ENCODE results near the gene NPHP4. TPM values are rescaled to one million over a fixed set of nuclear protein-coding genes. Genes with fewer than 3 reads are reported as not detected.

Gene NPHP4
- total RNA-seq, 1 experiment from 2014 or later, result 18.8 TPM

- no peak for ATAC-seq
- no peak overlapping the region for H2AFZ ChIP-seq (ENCODE audit: low read length)
- H3K79me2 ChIP-seq (ENCODE audit: low read length), result no peaks in the 10 kb centered on the region
- POLR2A ChIA-PET (ENCODE audit: unreplicated experiment), result no interaction called here
- DNase-seq, result no peak
- no TSS peak for BruUV-seq (replicated peaks)
- no peak overlapping the region for H3K27ac ChIP-seq (ENCODE audit: low read length)
- H3K4me1 ChIP-seq (ENCODE audit: insufficient read depth, low read length), result no peaks in the 10 kb centered on the region
- CTCF ChIA-PET, result no interaction called here
- no peaks in the 10 kb centered on the region for H3F3A ChIP-seq (ENCODE audit: low read length, unreplicated experiment)
- no peak overlapping the region for H3K4me3 ChIP-seq (ENCODE audit: low read length)
- peaks cover 26% of the 10 kb centered on the region; the same call in 1 of the 2 replicates for H3K36me3 ChIP-seq (ENCODE audit: low read depth, low read length)
- H4K20me1 ChIP-seq (ENCODE audit: low read length), result no peaks in the 10 kb centered on the region
- no peaks in the 10 kb centered on the region for H3K9me3 ChIP-seq (ENCODE audit: low read length)
- TF ChIP-seq EZH2 (IDR thresholded peaks at IDR 0.05; ENCODE audit: low read length, unreplicated experiment) (no peak), EZH2phosphoT487 (IDR thresholded peaks at IDR 0.05; ENCODE audit: borderline replicate concordance, low read length) (no peak), CTCF (conservative IDR thresholded peaks at IDR 0.05; ENCODE audit: low read depth, low read length) (no peak)
- H3K9ac ChIP-seq (ENCODE audit: low read length), result no peak overlapping the region
- no peaks in the 10 kb centered on the region for H3K9me2 ChIP-seq (replicated peaks; ENCODE audit: low read length)
- intact Hi-C loops (cut with micrococcal nuclease), result no loop called here
- no peaks in the 10 kb centered on the region for H3K27me3 ChIP-seq (ENCODE audit: low read length)
- no peak overlapping the region for H3K4me2 ChIP-seq (ENCODE audit: low read length)
These were observed 25.6 kb downstream of the NPHP4 start for GRCh38 chr1:5966543-5967205.

- Histone ChIP-seq H3K4me3 (ENCODE audit: low read length) (no peak overlapping the region), H4K20me1 (ENCODE audit: low read length) (no peaks in the 10 kb centered on the region), H3K27me3 (ENCODE audit: low read length) (no peaks in the 10 kb centered on the region), H3K9me2 (replicated peaks; ENCODE audit: low read length) (no peaks in the 10 kb centered on the region), H3K36me3 (ENCODE audit: low read depth, low read length) (peaks cover 32% of the 10 kb centered on the region; the same call in 1 of the 2 replicates), H3K27ac (ENCODE audit: low read length) (no peak overlapping the region), H2AFZ (ENCODE audit: low read length) (no peak overlapping the region), H3K4me2 (ENCODE audit: low read length) (no peak overlapping the region), H3K79me2 (ENCODE audit: low read length) (no peaks in the 10 kb centered on the region), H3F3A (ENCODE audit: low read length, unreplicated experiment) (no peaks in the 10 kb centered on the region), H3K4me1 (ENCODE audit: insufficient read depth, low read length) (no peaks in the 10 kb centered on the region), H3K9me3 (ENCODE audit: low read length) (no peaks in the 10 kb centered on the region), H3K9ac (ENCODE audit: low read length) (no peak overlapping the region)
- POLR2A ChIA-PET (ENCODE audit: unreplicated experiment), result no interaction called here
- intact Hi-C loops (cut with micrococcal nuclease), result no loop called here
- ATAC-seq (no peak), DNase-seq (no peak)
- CTCF ChIA-PET, result no interaction called here
- TF ChIP-seq CTCF (conservative IDR thresholded peaks at IDR 0.05; ENCODE audit: low read depth, low read length) (no peak), EZH2 (IDR thresholded peaks at IDR 0.05; ENCODE audit: low read length, unreplicated experiment) (no peak), EZH2phosphoT487 (IDR thresholded peaks at IDR 0.05; ENCODE audit: borderline replicate concordance, low read length) (no peak)
- BruUV-seq (replicated peaks), result no TSS peak
These were observed 26.6 kb downstream of the NPHP4 start for GRCh38 chr1:5965586-5966131.
